GM10248 (cell line): ENCODE data around the gene TMEM108.

Experiments used
- CTCF ChIA-PET: fragments of 300-600 bp; sonication (Branson Sonifier 250); formaldehyde crosslinking; extraction: SDS; loops from one replicate; lab custom pipeline; 2021; ENCODE audit warnings: antibody characterized with exemption; lab: Yijun Ruan, JAX
- POLR2A ChIA-PET: fragments of 350-650 bp; sonication (Branson Sonifier 250); formaldehyde crosslinking; extraction: SDS; loops from one replicate; lab custom pipeline; 2020; ENCODE audit warnings: antibody characterized with exemption; lab: Yijun Ruan, JAX
- DNase-seq: peaks from one replicate; pipeline ENCODE4 v3.0.0; 2012; ENCODE audit errors: extremely low spot score
- CTCF ChIP-seq: IDR thresholded peaks from 2 replicates; pipeline ENCODE4 v1.5.1; 2012; ENCODE audit warnings: mild to moderate bottlenecking, low read depth; ENCODE audit errors: extremely low read depth, missing control alignments, control extremely low read depth

Gene TMEM108

GRCh38 chr3:133117342-133117741 lies 79.2 kb downstream of the TMEM108 start:
- ChIA-PET POLR2A (no interaction called here), CTCF (no interaction called here)
- TF ChIP-seq CTCF = no peak
- DNase-seq = no peak

- no peak for DNase-seq
- no peak for TF ChIP-seq CTCF
- ChIA-PET POLR2A (no interaction called here), CTCF (no interaction called here)
These were observed 81.0 kb downstream of the TMEM108 start for GRCh38 chr3:133119176-133119575.

GRCh38 chr3:133121450-133121849 lies 83.3 kb downstream of the TMEM108 start:
- CTCF ChIA-PET = interaction anchor here (1.0 kb wide), 1 partner anchor 10 kb away, joined by 3 read pairs; no protein-coding TSS in a partner anchor
- no peak for TF ChIP-seq CTCF
- POLR2A ChIA-PET = no interaction called here
- no peak for DNase-seq

GRCh38 chr3:133123636-133124035 lies 85.4 kb downstream of the TMEM108 start:
- CTCF ChIA-PET = interaction anchor here (1.0 kb wide), 1 partner anchor 12 kb away, joined by 3 read pairs; no protein-coding TSS in a partner anchor
- no peak for DNase-seq
- POLR2A ChIA-PET = no interaction called here
- no peak for TF ChIP-seq CTCF

GRCh38 chr3:133124511-133124910 lies 86.3 kb downstream of the TMEM108 start:
- CTCF ChIA-PET = interaction anchor here (1.0 to 1.3 kb wide), 2 partner anchors 13 to 26 kb away, joined by 3 read pairs; no protein-coding TSS in a partner anchor
- TF ChIP-seq CTCF = no peak
- POLR2A ChIA-PET = no interaction called here
- DNase-seq = no peak

GRCh38 chr3:133125171-133125570 lies 87.0 kb downstream of the TMEM108 start:
- ChIA-PET POLR2A (no interaction called here), CTCF (interaction anchor here (1.3 kb wide), 1 partner anchor 25 kb away, joined by 3 read pairs; no protein-coding TSS in a partner anchor)
- no peak for TF ChIP-seq CTCF
- no peak for DNase-seq
